ENCODE results near the gene KANSL1.
"Not testable (repeated sequence)": the region's sequence is repeated elsewhere in the genome, so short reads cannot be mapped to it uniquely, and the experiment has no call there.

Gene KANSL1

GRCh38 chr17:46138473-46138872 lies 54.8 kb downstream of the KANSL1 start:
- DNase-seq (ENCODE audit: low read depth, low spot score): no peak

DNA sequence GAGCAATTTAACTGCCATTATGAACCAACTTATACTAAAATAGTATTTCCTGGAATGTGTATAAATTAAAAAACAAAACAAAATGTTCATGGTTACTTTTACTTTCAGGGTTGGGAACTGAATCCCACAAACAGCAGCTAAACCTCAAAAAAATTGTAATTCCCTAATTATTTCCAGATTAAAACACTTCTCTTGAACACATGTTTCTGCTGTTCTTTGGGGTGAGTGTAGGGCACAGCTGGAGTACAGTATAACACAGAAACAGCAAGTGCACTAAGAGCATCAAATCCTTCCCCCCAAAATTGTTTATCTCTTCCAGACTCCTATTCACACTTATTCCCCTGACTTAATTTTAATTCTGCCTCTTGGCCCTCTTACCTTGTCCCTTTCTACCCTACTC lies 56.4 kb downstream of the KANSL1 start:
- DNase-seq (ENCODE audit: low read depth, low spot score): no peak

GRCh38 chr17:46135879-46136563 lies 57.2 kb downstream of the KANSL1 start:
- no peak for DNase-seq (ENCODE audit: low read depth, low spot score)

DNA sequence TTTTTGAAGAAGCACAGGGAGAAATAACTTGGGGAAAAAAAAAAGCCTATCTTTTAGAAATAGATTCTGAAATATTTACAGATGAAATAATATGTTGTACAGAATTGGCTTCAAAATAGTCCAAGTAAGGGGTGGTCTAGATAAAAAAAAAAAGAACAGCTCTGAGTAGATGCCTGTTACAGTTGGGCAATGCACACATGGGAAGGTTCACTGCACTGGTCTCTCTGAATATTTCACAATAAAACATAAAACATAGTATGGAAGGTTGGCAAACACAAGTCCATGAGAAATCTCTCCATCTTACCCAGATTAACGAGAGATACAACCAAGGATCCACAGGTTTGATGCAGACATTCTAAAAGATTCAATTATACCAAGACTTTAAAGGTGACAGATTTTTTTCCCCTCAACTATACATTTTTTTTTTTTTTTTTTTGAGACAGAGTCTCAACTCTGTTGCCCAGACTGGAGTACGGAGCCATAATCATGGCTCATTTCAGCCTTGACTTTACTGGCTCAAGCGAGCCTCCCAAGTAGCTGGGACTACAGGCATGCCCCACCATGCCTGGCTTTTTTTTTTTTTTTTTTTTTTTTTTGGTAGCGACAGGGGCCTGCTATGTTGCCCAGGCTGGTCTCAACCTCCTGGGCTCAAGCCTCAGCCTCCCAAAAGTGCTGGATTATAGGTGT lies 58.0 kb downstream of the KANSL1 start:
- no peak for DNase-seq (ENCODE audit: low read depth, low spot score)

GRCh38 chr17:46129302-46129701 lies 63.9 kb downstream of the KANSL1 start:
- DNase-seq (ENCODE audit: low read depth, low spot score): no peak

GRCh38 chr17:46128453-46128852 lies 64.8 kb downstream of the KANSL1 start:
- no peak for DNase-seq (ENCODE audit: low read depth, low spot score)

DNA sequence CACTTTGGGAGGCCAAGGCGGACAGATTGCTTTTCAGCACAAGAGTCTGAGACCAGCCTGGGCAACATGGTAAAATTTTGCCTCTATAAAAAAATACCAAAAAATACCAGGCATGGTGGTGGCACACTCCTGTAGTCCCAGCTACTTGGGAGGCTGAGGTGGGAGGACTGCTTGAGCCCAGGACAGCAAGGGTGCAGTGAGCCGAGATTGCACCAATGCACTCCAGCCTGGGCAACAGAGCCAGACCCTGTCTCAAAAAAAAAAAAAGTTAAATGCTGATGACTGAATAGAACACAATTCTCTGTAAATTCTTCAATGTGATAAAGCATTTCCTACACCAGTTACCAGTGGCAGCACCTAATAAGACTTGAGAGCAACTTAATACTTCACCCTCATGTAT lies 65.7 kb downstream of the KANSL1 start:
- DNase-seq (ENCODE audit: low read depth, low spot score): no peak

- no peak for DNase-seq (ENCODE audit: low read depth, low spot score)
These were observed 66.4 kb downstream of the KANSL1 start for GRCh38 chr17:46126840-46127239.

GRCh38 chr17:46125831-46126230 lies 67.4 kb downstream of the KANSL1 start:
- DNase-seq (ENCODE audit: low read depth, low spot score): no peak

- no peak for DNase-seq (ENCODE audit: low read depth, low spot score)
These were observed 68.3 kb downstream of the KANSL1 start for GRCh38 chr17:46124695-46125592.

DNA sequence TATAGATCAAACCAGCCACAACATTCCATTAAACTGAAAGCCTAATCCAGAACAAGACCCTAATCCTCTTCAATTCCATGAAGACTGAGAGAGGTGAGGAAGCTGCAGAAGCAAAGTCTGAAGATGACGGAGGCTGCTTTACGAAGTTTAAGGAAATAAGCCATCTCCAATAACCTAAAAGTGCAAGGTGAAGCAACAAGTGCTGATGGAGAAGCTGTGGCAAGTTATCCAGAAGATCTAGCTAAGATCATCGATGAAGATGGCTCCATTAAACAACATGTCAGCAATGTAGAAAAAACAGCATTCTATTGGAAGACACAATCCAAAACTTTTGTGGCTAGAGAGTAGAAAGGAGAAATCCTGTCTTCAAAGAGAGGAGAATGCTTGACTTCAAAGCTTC lies 69.6 kb downstream of the KANSL1 start:
- no peak for DNase-seq (ENCODE audit: low read depth, low spot score)

- DNase-seq (ENCODE audit: low read depth, low spot score): no peak
These were observed 70.8 kb downstream of the KANSL1 start for GRCh38 chr17:46122486-46122871.

DNA sequence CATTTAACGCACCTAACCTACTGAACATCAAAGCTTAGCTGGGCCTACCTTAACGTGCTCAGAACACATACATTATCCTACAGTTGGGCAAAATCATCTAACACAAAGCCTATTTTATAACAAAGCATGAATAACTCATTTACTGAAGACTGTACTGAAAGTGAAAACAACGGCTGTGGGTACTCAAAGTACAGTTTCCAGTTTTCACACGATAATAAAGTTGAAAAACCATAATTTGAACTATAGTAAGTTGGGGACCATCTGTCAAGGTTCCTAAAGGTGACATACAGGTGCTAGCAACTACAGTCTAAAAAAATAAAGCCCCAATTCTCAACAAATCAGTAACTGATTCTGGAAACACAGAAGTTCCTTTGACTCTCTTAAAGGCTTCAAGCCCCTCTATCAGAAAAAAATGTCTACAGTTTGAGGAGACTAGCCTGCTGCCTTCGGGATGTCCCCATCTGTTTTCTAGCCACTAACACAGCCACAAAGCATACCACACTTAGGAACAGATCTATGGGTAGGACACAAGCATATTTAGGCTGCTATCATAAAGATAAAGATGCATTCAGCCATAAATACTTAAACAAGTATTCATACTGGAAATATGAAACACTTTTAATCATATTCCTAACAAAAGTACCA lies 71.3 kb downstream of the KANSL1 start:
- no peak for DNase-seq (ENCODE audit: low read depth, low spot score)

DNA sequence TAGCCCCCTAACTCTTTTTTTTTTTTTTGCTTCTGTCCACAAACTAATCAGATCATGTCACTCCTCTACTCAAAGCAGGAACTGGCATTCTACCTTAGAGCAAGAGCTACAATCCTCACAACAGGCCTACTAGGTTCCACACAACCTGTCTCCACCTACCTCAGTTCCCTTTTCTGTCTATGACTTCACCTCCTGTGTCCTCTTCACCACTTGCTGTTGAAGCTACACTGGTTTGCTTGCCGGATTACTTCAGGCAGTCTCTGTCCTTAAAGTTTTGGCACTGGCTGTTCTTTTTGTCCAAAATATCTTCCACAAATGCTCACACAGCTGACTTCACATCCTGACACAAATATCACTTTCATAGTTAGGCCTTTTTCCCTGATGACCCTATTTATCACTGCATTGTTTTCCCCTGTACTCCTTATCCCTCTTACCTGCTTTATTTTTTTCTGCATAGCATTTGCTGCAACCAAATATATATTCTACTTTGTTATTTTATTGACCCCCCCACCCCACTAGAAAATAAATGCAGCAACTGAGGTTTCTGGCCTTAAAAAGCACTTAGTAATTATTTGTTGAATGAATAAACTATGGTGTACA lies 72.0 kb downstream of the KANSL1 start:
- no peak for DNase-seq (ENCODE audit: low read depth, low spot score)

DNA sequence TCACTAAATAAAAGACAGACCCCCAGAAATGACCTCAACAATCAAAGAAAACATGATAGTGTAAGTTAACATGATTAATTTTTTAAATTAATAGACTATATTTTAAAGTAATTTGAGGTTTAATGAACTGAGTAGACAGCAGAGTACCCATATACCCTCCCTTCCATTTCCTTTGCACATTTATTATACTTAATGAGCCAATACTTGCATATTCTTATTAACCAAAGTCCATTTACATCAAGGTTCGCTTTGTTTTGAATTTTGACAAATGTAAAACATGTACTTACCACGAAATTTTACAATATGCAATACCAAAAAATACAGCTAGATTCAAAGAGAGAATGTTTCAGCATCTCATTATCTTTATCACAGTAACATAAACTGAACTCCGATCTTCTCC lies 72.7 kb downstream of the KANSL1 start:
- no peak for DNase-seq (ENCODE audit: low read depth, low spot score)

GRCh38 chr17:46120078-46120477 lies 73.2 kb downstream of the KANSL1 start:
- no peak for DNase-seq (ENCODE audit: low read depth, low spot score)

DNA sequence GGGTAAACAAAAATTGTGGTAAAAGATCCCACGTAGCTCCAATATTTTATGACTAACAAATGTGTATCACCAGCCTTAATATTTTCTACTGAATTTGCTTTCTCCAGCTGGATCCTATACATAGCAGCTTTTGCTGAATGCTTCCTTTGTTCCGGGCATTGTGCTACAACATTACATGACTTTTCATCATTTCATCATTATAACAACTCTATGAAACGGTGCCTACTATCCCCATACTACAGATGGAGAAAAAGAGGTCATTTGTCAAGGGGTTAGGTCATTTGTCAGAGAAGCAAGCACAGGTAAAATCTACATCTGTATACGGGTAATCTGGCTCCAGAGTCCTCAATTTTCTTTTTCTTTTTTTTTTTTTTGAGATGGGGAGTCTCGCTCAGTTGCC lies 74.3 kb downstream of the KANSL1 start:
- DNase-seq (ENCODE audit: low read depth, low spot score): no peak

DNA sequence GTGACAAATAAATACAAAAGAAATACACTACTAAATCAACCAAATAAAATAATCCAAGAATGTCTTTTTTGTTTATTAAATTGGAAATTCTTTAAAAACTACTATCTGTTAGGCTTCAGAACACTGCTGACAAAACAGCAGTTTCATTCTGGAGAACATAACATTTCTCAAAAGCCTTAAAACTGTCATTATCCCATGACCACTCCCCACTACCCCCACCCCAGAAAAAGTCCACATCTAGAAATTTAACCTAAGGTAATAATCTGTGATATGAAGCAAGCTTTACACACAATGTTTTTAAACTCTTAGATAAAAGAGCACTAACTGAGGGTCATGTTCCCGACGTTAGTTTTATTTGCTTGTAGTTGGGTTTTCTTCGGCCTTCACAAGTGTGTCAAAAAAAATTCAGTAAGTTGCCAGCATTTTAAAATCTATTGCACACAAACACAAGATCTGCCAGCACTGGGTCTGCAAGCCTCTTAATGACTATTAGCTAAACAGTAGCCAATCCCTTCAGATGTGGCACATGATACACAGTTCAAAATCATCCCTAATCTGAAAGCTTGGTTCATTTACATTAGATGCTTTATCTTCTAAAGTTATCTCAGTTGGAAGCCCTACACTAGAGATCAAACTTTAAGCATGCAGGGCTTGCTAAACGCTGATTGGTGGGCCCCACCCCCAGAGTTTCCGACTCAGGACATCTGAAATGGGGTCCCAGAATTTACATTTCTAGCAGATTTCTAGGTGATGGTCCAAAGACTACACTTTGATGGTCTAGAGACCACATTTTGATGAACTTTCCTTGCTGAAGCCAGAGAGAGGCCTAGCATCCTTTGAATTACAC lies 75.2 kb downstream of the KANSL1 start:
- DNase-seq (ENCODE audit: low read depth, low spot score): no peak

DNA sequence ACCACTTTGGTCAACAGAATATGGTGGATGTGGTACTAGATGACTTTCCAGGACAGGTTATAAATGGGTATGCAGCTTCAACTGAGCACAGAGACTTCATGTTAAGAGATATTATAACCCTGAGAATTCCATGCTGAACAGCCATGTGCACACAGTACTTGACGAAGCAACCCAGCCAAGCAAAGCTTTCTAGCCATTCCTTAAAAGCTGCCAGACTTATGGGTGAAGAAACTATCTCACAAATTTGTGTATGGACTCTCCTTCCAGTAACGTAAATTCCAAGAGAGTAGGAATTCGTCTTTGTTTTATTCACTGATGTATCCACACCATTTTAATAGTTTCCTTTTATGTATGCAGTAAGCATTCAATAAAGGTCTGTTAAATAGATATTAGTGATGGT lies 76.1 kb downstream of the KANSL1 start:
- no peak for DNase-seq (ENCODE audit: low read depth, low spot score)

DNA sequence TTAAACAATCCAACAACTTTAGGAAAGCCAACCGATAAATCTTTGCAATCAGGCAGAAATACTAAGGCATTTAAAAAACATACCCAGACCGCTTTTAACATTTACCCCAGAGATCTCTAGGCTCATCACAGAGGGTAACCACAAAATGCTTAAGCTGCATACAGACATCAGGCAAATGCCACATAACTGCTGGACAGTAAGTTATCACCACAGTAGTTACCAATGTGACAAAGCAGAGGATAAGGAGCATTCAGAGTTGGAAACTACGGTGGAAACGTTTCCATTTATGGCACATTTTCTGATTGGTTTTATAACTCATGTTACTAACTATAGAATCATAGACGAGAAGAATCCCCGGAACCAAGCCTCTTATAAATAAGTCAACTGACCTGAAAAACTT lies 77.5 kb downstream of the KANSL1 start:
- DNase-seq (ENCODE audit: low read depth, low spot score): no peak

DNA sequence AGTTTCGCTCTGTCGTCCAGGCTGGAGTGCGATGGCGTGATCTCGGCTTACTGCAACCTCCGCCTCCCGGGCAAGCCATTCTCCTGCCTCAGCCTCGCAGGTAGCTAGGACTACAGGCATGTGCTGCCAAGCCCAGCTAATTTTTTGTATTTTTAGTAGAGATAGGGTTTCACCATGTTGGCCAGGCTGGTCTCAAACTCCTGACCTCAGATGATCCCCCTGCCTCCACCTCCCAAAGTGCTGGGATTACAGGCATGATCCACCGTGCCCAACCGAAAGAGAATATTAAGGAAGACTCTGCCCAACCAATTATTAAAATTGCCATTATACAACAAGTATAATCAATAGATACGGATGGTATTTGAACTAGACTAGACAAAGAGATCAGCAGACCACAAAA lies 82.0 kb downstream of the KANSL1 start:
- DNase-seq (ENCODE audit: low read depth, low spot score): not testable (repeated sequence)

Data from iPS DF 19.7 (cell line).